HG03354 (cell line): ENCODE data around the gene FAM227A.

ENCODE experiments used
- ATAC-seq: cut with Tn5 transposase; IDR thresholded peaks from one replicate; pipeline ENCODE4 v1.9.1; 2021; ENCODE audit warnings: mild to moderate bottlenecking; ENCODE audit not compliant: unreplicated experiment, poor library complexity, severe bottlenecking

The FAM227A gene

GRCh38 chr22:38656256-38657044 lies at the start of gene FAM227A, which contains the start of gene CBY1:
TSS of gene FAM227A (minus strand) at chr22:38656392. CDS start at chr22:38650168, 6,224 bp downstream.
TSS of gene CBY1 (plus strand) at chr22:38656638. CDS start at chr22:38668055, 11,417 bp downstream.
- ATAC-seq, result peak; percentile 73

GRCh38 chr22:38705235-38706100 lies 49.3 kb upstream of the FAM227A start, which contains the start of gene GTPBP1:
TSS of gene GTPBP1 (plus strand) at chr22:38705944. CDS start at chr22:38705956, 12 bp downstream.
- ATAC-seq, result peak; percentile 76

GRCh38 chr22:38704654-38705234 lies 48.6 kb upstream of the FAM227A start:
- no peak for ATAC-seq

GRCh38 chr22:38700789-38701628 lies 44.8 kb upstream of the FAM227A start, which contains the start of gene JOSD1:
TSS of gene JOSD1 (minus strand) at chr22:38700943. CDS start at chr22:38699987, 956 bp downstream.
- peak; percentile 41 for ATAC-seq

GRCh38 chr22:38700270-38700788 lies 44.1 kb upstream of the FAM227A start:
- peak; percentile 28 for ATAC-seq

GRCh38 chr22:38699784-38700183 lies 43.6 kb upstream of the FAM227A start:
- ATAC-seq, result no peak

- ATAC-seq, result no peak
These were observed 43.0 kb upstream of the FAM227A start for GRCh38 chr22:38699143-38699542.

- no peak for ATAC-seq
These were observed 42.4 kb upstream of the FAM227A start for GRCh38 chr22:38698407-38699094.

- no peak for ATAC-seq
These were observed 41.4 kb upstream of the FAM227A start for GRCh38 chr22:38697425-38698089.

- ATAC-seq, result no peak
These were observed 40.6 kb upstream of the FAM227A start for GRCh38 chr22:38696606-38697424.

GRCh38 chr22:38694940-38695339 lies 38.7 kb upstream of the FAM227A start:
- no peak for ATAC-seq

GRCh38 chr22:38694049-38694448 lies 37.9 kb upstream of the FAM227A start:
- ATAC-seq, result no peak

- ATAC-seq, result no peak
These were observed 33.5 kb upstream of the FAM227A start for GRCh38 chr22:38689651-38690050.

- no peak for ATAC-seq
These were observed 29.6 kb upstream of the FAM227A start for GRCh38 chr22:38685761-38686160.

- ATAC-seq, result no peak
These were observed 28.7 kb upstream of the FAM227A start for GRCh38 chr22:38684895-38685294.

- ATAC-seq, result peak; percentile 95
These were observed 25.6 kb upstream of the FAM227A start, which contains the start of gene TOMM22 for GRCh38 chr22:38681582-38682335. TSS of gene TOMM22 (plus strand) at chr22:38681957. CDS start at chr22:38681979, 22 bp downstream.
